GM19324 (cell line): ENCODE results near the gene GUCA2A.

Experiments used
- ATAC-seq: cut with Tn5 transposase; IDR thresholded peaks from one replicate; pipeline ENCODE4 v1.9.1; 2021; ENCODE audit warnings: mild to moderate bottlenecking, moderate library complexity; ENCODE audit not compliant: unreplicated experiment, low FRiP score

The GUCA2A gene

DNA sequence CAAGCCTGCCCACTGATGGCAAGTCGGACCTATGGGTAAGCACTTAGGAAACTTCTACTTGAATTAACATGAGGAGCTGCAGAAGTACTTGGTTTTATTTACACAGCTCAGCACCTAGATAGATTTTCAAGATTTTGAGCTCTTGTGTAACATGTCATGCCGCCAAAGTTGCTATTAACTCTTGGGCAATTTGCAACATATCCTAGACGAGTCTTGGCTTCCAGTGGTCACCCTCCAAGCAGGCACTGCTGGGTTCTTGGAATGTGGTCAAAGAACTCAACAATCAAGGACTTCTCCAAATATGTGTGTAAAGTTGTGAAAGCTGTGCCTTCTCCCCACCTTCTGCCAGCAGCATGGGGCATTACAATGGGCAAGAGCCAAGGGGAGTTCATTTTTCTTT is 29.1 kb downstream of the GUCA2A start:
- ATAC-seq = no peak

DNA sequence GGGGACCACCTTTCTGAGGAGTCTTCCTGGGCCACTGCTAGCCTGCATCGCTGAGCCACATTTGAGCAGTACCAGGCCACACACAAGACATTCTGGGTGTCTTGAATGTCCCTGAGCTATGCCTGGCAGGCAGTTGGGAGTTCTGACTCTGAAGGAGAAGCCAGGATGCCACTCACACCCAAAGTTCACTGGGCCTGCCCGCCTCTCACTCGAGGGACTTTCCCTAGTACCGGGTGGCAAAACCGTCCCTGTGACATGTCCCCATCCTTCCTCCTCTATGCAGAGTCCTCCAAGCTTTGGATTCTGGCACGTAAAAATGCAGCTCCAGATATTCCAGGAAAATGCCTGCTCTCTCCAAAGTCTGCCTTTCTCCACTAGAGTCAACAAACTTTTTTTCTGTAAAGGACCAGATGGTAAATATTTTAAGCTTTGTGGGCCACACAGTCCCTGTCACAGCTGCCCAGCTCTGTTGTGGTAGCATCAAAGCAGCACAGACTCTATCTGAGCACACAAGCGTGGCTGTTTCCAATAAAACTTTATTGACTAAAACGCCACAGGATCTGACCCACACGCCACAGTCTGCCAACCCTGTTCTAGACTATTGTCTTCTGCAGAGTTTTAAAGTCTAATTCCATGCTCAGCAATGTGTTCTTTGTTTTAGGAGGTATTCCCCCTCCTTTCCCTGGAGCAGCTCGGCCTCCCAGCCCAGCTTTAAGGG is 30.6 kb downstream of the GUCA2A start:
- no peak for ATAC-seq

DNA sequence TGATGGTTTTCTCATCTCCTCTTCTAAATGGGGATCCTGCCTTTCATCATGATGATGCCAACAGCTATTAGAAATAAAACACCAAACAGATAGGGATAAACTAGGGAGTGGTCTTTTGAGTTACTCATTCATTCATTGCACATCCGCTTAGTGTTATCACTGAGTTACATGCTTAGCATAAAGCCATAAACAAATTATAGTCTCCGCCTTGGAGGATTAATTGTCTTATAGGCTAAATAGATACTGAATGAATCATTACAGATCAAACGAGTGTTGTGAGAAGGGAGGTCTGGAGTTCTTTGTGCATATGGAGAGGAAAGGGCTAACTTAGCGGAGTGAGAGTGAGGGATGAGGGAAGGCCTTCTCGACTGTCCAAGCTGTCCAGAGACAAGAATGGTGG is 31.2 kb downstream of the GUCA2A start:
- no peak for ATAC-seq

DNA sequence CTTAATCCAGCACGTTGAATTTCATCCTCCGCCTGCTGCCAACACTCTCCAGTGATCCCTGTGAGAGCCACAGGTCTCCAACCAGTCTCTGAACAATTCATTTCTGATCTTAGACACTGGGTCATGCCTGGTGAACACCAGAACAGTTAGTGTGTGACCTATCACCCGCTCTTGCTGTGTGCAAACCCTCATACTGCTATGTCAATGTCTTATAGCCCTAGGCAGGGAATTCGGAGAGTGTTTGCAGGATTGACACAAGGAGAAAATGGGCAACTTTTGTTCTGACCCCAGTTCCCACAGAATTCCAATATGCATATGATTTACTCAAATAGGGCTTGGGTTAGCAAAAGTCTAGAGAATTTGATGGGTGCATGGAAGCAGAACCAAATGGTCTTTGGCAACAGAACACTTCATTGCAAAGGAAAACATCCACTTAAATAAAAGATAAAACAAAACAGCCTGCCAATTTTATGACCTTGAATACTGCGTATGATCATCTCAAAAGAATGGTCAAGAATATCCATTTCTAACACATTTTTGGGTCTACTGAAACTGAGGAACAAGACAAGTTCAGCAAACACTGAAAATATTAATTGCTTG is 34.4 kb downstream of the GUCA2A start:
- ATAC-seq = no peak

DNA sequence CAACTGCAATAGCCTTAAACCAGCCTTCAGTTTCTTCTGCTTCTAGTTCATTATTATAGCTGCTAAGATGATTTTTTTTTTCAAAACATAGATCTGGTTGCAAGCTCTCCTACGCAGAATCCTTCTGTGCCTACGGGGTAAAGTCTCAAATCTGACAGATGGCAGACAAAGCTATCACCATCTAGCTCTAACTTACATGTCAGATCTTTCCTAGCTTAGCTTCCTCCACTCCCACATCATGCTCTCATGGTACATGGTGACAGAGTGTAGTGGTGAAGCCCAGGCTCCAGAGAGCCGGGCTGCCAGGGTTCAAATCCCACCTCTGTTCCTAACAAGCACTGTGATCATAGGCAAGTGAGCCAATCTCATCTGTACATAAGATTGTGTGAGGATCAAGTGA is 35.6 kb downstream of the GUCA2A start:
- ATAC-seq = no peak

DNA sequence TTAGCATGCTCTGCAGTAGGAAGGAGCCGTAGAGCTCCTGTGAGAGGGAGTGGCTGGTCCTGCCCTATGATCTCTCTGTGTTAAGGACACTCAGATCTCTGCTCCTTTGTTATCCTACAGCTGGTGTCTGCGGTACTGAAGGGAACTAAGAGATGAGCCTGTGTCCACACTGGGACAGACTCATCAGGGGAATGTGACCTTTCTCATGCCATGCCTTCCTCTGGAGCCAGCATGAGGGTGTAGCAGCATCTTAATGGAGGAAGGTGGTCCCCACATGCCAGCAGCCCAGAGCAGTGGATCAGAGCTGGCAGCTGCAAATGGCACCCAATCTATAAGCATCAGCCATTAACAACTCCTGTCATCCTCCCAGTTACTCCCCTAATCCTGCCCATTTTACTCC is 36.0 kb downstream of the GUCA2A start:
- ATAC-seq = no peak

DNA sequence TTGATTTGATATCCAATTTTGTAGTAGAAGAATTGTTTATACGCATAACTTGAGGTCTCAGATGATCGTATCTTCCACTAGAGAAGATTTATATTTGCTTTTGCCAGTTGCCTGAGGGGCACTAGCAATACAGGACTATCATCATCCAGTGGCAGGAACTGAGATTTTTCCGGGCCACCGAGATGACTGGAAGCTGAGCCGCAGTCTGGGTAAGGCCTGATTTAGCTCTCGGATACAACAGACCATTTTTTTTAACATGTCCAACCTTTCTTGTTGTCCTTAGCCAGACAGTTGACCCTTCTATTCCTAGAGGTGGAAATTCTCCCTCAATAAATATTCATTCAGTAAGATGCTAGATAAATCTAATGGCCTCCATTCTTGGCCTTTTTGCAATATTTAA is 36.8 kb downstream of the GUCA2A start:
- ATAC-seq = no peak

DNA sequence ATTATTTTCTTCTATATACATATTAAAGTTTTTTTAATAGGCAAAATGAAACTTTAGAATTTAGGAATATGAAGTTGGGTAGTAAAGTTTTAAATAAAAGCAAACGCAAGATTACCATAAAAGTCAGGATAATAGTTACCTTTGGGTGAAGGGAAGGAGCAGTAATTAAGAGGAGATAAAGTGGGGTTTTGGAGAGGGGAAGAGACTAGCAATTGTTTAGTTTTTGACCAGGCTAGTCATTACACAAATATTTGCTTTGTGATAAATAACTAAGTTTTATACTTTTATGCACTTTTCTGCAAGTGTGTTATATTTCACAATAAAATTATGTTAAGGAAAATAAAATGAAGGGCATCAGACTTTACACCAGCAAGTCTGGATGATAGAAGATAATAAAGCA is 39.0 kb downstream of the GUCA2A start:
- ATAC-seq = no peak

DNA sequence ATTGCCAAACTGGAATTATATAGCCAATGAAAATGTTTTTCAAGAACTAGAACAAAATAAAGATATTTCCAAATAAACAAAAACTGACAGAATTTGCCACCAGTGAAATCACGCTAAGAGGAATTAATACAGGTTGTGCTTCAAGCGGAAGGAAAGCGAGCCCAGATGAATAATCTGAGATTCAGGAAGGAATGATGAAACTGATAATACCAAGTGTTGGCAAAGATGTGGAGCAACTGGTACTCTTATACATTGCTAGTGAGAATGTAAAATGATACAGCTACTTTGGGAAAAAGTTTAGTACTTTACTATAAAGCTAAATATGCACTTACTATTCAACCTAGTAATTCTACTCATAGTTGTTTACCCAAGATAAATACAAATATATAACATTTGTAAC is 42.1 kb downstream of the GUCA2A start:
- ATAC-seq = no peak

DNA sequence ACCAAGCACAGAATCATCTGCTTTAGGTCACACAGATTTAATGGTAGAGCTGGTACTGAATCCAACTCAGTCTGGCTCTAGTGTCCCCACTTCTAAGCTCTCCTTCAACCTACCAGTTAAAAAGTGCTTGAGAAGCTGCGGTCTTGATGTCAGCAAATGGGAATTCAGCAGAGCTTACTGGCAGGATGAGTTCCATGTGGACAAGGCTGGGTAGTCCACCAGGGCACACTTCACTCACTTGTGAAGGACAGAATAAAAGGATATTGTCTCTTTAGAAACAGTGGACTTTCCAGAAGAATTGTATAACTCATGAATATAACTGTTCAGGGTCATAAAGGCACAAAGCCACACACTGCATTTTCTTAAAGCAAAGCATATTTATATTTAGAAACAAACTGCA is 46.4 kb downstream of the GUCA2A start:
- ATAC-seq = no peak

DNA sequence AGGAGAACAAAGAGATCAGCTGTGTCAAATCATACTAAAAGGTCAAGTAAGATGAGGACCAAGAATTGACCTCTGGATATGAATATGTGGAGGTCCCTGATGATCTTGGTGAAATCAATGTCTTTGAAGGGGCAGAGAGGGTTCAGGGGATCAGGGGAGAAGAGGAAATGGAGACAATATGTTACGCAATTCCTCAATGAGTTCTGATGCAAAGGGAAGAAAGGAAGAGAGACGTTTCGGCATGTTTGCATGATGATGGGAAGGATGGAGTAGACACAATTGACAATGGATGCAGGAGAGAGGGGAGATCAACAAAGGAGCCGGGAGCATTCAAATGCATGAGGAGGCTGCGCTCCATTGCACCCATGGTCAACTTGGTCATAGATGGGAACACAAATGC is 47.3 kb downstream of the GUCA2A start:
- no peak for ATAC-seq

DNA sequence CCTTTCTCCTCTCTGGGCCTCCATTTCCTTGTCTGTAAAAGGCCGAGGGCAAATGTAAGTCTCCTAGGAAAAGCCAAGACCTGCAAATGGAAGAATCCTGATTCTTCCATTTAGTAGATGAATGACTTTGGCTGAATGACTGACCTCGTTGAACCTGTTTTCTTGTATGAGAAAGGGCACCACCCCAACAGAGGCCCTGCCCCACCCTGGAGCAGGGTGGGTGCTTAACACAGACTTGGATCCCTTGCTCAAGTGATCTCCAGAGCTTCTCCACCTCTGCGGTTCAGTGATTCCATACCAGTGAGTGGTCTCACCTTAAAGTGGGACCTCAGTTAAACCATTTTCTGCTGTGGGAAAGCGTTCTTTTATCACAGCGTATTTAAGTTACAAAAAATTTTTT is 50.3 kb downstream of the GUCA2A start:
- ATAC-seq = no peak
